Muscle of back (tissue), 11 donors: ENCODE data around the gene HRH1. TPM values are rescaled to one million over a fixed set of nuclear protein-coding genes. Genes with fewer than 3 reads are reported as not detected.
"Not testable (repeated sequence)": the region's sequence is repeated elsewhere in the genome, so short reads cannot be mapped to it uniquely, and the experiment has no call there.

Experiments
- DNase-seq, 3 donors: peaks; one replicate each; pipeline versions ENCODE4 v3.0.0 to v3.0.0-alpha.2; 2013
- polyA plus RNA-seq, 10 donors: library from polyadenylated mRNA; unstranded; fragments of 120-200 nt; gene quantifications; one replicate each; pipeline ENCODE4 v1.2.1, GENCODE V29; 2013; ENCODE audit not compliant: insufficient read length in 10 of 10

HRH1 gene
- polyA plus RNA-seq, 10 donors: 3.1 to 5.2 (median 4.3) TPM

DNA sequence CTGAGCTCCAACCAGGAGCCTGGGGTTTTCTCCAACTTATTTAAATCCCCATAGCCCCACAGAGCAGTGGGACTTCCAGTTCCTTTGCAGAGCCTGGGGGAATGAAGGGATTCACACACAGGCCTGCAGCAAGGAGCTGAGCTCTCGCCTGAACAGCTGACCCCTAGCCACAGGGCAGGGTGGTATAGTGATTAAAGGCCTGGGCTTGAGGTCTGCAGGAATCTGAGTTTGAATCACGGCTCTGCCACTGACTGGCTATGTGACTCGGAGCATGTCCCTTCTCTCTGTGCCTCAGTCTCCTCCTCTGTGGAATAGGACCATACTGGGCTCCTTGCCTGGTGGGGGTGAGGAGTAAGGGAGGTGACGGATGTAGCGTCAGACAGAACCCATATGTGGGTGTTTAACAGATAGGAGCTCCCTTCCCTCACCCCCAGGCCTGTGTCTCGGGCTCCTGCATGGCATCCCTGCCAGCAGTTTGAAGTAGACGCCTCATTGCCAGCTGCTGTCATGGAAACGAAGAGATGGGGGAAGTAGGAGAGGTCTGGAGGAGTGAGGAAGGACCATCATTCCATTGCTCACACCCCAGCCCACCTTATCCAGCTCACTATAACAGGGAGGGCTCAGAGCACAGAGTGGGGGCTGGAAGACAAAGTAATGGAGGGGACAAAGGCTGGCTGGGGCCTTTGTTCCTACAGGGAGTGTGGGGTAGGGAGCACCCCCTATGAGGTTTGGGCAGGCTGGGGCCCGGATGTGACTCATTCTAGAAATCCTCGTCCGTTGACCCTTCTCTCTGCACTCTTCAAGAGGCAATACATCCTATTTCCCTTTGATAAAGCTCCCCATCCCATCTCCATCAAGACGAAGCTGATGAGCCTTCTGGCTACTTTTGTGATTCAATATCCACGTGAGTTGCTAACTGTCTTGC, 14.8 kb downstream of the HRH1 start:
- no peak for DNase-seq

- no peak for DNase-seq
These were observed 15.9 kb downstream of the HRH1 start for GRCh38 chr3:11170052-11170770.

- peak in 1 of 3 donors; percentile 58 for DNase-seq
These were observed 17.9 kb downstream of the HRH1 start for GRCh38 chr3:11172096-11172690.

GRCh38 chr3:11173828-11174465, 19.7 kb downstream of the HRH1 start:
- no peak for DNase-seq

DNA sequence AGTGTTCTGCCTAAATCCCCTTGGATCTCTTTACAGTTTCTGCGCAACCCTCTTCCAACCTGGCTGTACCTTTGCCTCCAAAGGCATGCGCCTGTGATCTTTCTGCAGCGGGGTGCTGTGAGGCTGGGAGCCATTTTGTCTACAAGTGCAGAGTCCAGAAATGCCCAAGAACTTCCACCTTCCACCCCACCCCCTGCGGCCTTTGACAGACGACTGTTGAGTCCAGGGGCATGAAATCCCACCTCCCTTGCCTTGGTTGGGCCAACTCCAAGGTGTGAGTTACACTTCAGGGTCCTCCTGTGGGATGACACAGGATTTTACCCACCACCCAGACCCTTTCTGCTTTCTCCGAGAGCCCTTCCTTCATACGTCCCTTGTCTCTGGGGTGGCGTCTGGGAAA, 24.1 kb downstream of the HRH1 start:
- DNase-seq: no peak

DNA sequence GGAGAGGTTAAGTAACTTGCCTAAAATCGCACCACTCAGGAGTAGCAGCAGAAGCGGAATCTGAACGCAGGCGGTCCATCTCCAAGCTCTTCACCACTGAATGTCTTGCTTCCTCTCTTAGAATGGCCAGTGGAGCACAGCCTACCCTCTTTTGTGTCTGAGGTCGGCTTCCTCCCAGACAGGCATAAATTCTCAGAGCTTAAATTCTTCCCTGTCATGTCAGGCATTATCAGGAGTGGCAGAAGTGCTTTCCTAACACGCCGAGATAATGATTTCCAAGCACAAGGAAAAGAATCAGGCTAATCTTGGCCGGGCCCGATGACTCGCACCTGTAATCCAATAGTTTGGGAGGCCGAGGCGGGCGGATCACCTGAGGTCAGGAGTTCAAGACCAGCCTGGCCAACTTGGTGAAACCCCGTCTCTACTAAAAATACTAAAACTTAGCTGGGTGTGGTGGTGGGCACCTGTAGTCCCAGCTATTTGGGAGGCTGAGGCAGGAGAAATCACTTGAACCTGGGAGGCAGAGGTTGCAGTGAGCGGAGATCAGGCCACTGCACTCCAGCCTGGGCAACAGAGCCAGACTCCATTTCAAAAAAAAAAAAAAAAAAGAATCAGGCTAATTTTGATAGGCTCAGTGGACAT, 30.2 kb downstream of the HRH1 start:
- DNase-seq: not testable (repeated sequence)

DNA sequence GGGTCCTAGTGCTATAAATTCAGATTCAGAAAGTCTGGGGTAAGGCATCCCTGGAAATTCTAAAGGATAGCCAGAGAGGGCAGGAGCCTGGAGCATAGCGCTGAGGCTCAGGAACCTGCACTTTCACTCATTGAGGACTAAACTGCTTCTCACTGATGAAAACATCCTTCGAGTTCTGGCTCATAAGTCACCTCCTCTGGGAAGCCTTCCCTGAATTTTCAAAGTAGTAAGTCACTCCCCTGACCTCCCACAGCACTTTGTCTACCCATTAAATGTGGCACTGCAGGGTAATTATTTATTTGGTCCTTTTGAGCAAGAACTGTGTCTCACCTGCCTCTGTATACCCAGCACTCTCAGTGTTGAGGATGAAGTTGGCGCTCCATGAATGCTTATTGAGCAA, 30.9 kb downstream of the HRH1 start:
- no peak for DNase-seq

GRCh38 chr3:11185564-11186317, 31.4 kb downstream of the HRH1 start:
- DNase-seq: peak; percentile 69 to 90 (median 73)

DNA sequence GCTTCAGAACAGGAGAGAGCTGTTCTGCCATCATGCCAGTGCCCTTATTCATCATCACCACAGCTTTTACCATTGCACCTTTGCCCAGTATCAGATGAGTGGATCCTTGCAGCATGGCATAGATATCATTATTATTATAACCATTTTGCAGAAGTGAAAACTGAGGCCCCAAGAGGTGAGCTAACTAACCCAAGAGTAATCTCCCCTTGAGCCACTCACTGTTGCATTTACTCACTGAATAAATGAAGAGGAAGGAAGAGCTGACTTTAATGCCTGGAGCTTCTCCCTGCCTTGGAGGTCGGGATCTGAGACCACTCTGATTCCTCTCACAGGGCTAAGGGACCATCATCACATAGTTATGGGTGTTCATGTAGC, 32.0 kb downstream of the HRH1 start:
- DNase-seq: no peak

- peak; percentile 71 to 83 (median 75) for DNase-seq
These were observed 32.5 kb downstream of the HRH1 start for GRCh38 chr3:11186771-11187191.

DNA sequence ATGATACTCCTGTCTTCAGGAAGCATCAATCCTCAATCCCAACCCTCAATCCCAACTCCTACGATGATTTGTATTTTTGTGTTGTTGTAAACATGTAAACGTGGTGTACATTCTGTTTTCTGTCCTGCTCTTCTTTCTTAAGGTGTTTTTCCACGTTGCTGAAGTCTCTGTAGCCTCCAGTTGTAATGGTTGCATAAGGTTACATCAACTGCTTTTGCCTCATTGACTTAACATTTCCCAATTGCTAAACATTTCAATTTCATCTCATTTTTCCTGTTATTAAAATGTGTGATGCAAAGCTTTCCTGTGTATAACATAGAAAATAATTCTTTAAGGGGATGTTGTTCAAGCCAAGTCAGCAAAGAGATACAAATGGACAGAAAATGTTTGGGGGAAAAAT, 33.4 kb downstream of the HRH1 start:
- no peak for DNase-seq

- DNase-seq: no peak
These were observed 33.9 kb downstream of the HRH1 start for GRCh38 chr3:11188231-11188630.

DNA sequence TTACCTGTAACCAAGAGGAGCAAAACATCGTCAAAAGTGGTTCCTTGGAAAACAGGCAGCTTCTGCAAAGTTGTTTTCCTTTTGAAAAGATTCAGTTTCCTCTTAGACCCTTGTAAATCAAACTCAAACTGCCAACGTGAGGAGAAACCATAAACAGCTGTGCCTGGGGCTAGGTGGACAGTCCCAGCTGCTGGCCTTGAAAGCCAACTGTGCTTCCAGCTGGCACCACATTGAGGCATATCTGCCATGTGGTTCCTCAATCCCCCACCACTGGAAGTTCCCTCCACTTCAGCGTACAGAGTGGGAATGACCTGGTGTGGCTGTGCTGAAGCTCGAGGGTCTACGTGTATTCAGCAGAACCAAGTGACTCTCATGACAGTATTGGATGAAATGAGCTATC, 40.9 kb downstream of the HRH1 start:
- DNase-seq: peak; percentile 57 to 75 (median 58)

GRCh38 chr3:11195721-11196332, 41.5 kb downstream of the HRH1 start:
- peak; percentile 44 to 77 (median 68) for DNase-seq

DNA sequence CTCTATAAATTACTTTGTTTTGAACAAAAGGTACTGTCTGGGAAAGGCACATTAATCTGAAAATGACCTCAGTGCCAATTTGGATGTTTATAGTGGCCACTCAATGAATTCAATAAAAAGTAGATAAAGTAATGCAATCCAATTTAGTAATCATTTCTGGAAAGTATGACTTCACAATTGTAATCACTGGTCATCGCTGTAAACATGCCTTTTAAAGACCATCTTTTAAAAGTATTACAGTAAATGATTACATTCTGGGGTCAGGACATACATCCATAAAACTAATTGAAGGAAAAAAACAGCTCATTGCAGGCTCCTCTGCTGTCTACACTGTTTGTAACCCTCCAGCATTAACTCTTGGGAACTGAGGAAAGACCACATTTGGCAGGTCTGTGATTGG, 43.2 kb downstream of the HRH1 start:
- no peak for DNase-seq

DNA sequence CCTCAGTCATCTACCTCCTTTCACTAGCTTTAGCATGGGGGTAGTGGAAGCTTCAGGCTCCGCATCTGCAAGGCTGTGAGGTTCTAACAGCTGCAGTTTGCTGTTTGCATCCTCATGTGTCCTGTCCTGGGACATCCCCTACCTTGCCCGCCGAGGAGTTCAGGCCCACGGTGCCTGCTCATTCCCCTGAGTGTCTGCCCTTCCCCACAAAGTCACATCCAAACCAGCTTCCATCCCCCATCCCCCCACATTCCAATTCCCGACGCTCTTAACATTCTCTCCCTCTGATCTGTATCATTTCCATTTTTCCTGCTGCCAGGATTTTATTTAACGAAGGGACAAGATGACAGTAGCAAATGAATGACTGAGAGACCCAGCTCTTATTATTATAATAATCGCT, 43.8 kb downstream of the HRH1 start:
- DNase-seq: no peak

DNA sequence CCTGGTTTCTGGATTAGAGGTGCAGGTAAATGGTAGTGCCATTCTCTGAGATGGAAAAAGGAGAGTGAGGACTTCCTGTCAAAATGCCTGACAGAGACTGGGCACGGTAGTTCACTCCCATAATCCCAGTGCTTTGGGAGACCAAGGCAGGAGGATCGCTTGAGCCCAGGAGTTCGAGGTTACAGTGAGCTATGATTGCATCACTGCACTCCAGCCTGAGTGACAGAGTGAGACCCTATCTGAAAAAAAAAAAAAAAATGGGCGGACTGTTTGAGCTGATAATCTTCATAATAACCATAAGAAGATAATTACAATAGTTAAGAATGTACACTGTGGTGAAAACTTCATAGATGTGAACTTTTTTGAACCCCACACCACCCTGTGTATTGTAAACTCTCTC, 44.2 kb downstream of the HRH1 start:
- no peak for DNase-seq

- DNase-seq: no peak
These were observed 45.9 kb downstream of the HRH1 start for GRCh38 chr3:11199902-11200845.
